GM12875 (cell line): ENCODE measurements around the gene C4orf50.
"Not testable (repeated sequence)": the region's sequence is repeated elsewhere in the genome, so short reads cannot be mapped to it uniquely, and the experiment has no call there.

Experiments used
- H3K4me3 ChIP-seq: one replicate; pipeline ENCODE4 v1.5.1; 2011; ENCODE audit warnings: low read depth, low read length, control low read depth
- TF ChIP-seq, protein P1 (sequence below): IDR thresholded peaks from 2 replicates; pipeline ENCODE4 v1.5.1; 2011; ENCODE audit warnings: low read depth, mild to moderate bottlenecking, control low read depth, inconsistent platforms, low read length, moderate library complexity, borderline replicate concordance; ENCODE audit not compliant: insufficient read depth

Gene C4orf50

GRCh38 chr4:5865896-5866599, 152.2 kb downstream of the C4orf50 start:
- TF ChIP-seq, protein P1, sequence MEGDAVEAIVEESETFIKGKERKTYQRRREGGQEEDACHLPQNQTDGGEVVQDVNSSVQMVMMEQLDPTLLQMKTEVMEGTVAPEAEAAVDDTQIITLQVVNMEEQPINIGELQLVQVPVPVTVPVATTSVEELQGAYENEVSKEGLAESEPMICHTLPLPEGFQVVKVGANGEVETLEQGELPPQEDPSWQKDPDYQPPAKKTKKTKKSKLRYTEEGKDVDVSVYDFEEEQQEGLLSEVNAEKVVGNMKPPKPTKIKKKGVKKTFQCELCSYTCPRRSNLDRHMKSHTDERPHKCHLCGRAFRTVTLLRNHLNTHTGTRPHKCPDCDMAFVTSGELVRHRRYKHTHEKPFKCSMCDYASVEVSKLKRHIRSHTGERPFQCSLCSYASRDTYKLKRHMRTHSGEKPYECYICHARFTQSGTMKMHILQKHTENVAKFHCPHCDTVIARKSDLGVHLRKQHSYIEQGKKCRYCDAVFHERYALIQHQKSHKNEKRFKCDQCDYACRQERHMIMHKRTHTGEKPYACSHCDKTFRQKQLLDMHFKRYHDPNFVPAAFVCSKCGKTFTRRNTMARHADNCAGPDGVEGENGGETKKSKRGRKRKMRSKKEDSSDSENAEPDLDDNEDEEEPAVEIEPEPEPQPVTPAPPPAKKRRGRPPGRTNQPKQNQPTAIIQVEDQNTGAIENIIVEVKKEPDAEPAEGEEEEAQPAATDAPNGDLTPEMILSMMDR = no peak
- H3K4me3 ChIP-seq = no peak overlapping the region

DNA sequence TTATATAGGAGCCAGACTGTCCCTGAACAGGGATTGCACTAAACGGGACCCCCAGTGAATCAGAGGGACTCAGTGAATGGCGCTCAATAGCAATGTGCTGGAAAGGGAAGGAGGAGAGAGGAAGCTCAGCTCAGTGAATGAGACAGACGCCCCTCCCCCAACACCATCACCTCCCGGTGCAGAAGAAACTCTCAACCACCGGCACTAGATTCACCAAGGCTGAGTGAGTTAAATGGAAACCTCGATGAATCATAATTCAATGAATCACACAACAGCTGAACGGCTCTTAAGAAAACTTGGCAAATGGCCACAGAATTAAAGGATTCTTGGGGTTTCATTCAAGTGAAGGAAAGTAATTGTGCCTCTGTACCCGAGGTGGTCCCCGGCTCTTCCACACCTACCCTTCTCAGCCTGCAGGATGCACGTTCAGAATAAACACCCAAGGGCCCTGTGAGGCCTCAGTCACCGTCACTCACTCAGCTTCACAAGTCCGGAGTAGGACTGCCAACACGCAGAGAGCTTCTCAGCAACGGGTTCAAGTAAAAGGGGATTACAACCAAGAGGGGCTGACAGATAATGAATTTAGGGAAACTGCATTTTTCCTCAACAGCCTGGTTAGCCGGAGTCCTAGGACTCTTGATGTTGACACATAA, 154.6 kb downstream of the C4orf50 start:
- TF ChIP-seq, protein P1 = no peak
- no peak overlapping the region for H3K4me3 ChIP-seq

- no peak overlapping the region for H3K4me3 ChIP-seq
- TF ChIP-seq, protein P1 = no peak
Measured at GRCh38 chr4:5858020-5858769, 160.0 kb downstream of the C4orf50 start.

- H3K4me3 ChIP-seq = no peak overlapping the region
- TF ChIP-seq, protein P1 = no peak
Measured at GRCh38 chr4:5857199-5857598, 161.0 kb downstream of the C4orf50 start.

- not testable (repeated sequence) for H3K4me3 ChIP-seq
Measured at GRCh38 chr4:5856362-5856761, 161.9 kb downstream of the C4orf50 start.

DNA sequence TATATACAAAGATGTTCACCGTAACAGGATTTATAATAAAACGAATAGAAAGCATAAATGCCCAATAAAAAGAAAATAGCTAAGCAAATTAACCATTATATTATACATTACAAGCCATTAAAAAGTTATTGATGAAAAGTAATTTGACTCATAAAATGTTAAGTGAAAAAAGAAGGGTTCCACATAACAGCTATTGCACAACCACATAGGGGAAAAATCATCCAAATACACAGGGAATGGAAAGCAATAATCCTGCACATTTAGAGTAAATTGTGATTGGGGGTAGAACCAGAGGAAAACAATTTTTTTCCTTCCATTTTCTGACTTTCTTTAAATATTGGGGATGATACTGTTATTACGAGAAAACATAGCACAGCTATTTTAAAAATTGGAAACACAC, 163.3 kb downstream of the C4orf50 start:
- TF ChIP-seq, protein P1 = no peak
- no peak overlapping the region for H3K4me3 ChIP-seq

- TF ChIP-seq, protein P1 = no peak
- no peak overlapping the region for H3K4me3 ChIP-seq
Measured at GRCh38 chr4:5852523-5853202, 165.6 kb downstream of the C4orf50 start.
